Kidney (tissue), 14 donors: ENCODE data around the gene FAM107B. TPM values are rescaled to one million over a fixed set of nuclear protein-coding genes. Genes with fewer than 3 reads are reported as not detected.

ENCODE experiments used
- DNase-seq, 5 donors: peaks; one replicate each; pipeline ENCODE4 v3.0.0-alpha.2; 2013 to 2020
- FAIRE-seq: peaks from 2 replicates; lab custom pipeline; 2012; peaks lifted over from hg19 to GRCh38; lab: Jason Lieb, UNC
- H3K27ac ChIP-seq, 2 donors: one replicate each; pipeline ENCODE4 v1.7.0; 2013; ENCODE audit warnings: low read depth in 2 of 2, low read length in 2 of 2, inconsistent platforms in 1 of 2
- H3K27me3 ChIP-seq: one replicate; pipeline ENCODE4 v1.7.1; 2013; ENCODE audit warnings: low read length, inconsistent platforms; ENCODE audit not compliant: control insufficient read depth, insufficient read depth
- H3K36me3 ChIP-seq, 3 donors: one replicate each; pipeline versions ENCODE4 v1.7.0 to v1.7.1; 2013; ENCODE audit warnings: low read length in 3 of 3, control low read depth in 1 of 3, inconsistent platforms in 1 of 3; ENCODE audit not compliant: insufficient read depth in 3 of 3, control insufficient read depth in 2 of 3
- H3K4me1 ChIP-seq, 3 donors: one replicate each; pipeline versions ENCODE4 v1.7.0 to v1.7.1; 2013; ENCODE audit warnings: low read length in 3 of 3, inconsistent platforms in 1 of 3, low read depth in 1 of 3; ENCODE audit not compliant: control insufficient read depth in 2 of 3, insufficient read depth in 2 of 3
- H3K4me3 ChIP-seq, 3 donors: one replicate each; pipeline versions ENCODE4 v1.7.0 to v1.8.1; 2013; ENCODE audit warnings: low read length in 3 of 3, control low read depth in 1 of 3, inconsistent platforms in 1 of 3
- H3K9ac ChIP-seq, 3 donors: one replicate each; pipeline versions ENCODE4 v1.7.0 to v1.7.1; 2013; ENCODE audit warnings: low read length in 3 of 3, control low read depth in 1 of 3, inconsistent platforms in 1 of 3
- H3K9me3 ChIP-seq, 3 donors: one replicate each; pipeline versions ENCODE4 v1.7.0 to v1.7.1; 2013; ENCODE audit warnings: low read length in 3 of 3, control low read depth in 1 of 3, inconsistent platforms in 1 of 3; ENCODE audit not compliant: control insufficient read depth in 2 of 3, insufficient read depth in 1 of 3
- intact Hi-C: fragments of 100-400 bp; cut with DNase I; formaldehyde crosslinking; loops from one replicate; pipeline ENCODE4 v1.11.1; 2022
- polyA plus RNA-seq: library from polyadenylated mRNA; stranded (reverse); fragments of 350-450 nt; fragmentation: Illumina TruSeq; extraction: RNeasy Lipid Tissue Mini Kit (QIAGEN cat#74804); gene quantifications from one replicate; pipeline ENCODE4 v1.2.3, GENCODE V29; 2014; ENCODE audit warnings: low read depth, low replicate concordance; ENCODE audit not compliant: insufficient read depth
- total RNA-seq: library from RNA; stranded (reverse); fragmentation: NEBNext Ultra II Directional; extraction: Animal tissue kit (Norgen Biotek cat#: 25700); gene quantifications from one replicate; pipeline ENCODE4 v1.2.1, GENCODE V29; 2021
- TF ChIP-seq, protein P1 (sequence below): IDR thresholded peaks from 3 replicates; pipeline ENCODE4 v1.5.1; 2012; ENCODE audit warnings: mild to moderate bottlenecking, moderate library complexity, borderline replicate concordance; ENCODE audit not compliant: insufficient read depth; ENCODE audit errors: extremely low read depth
- donor health status: control.
- donor health status: control.
- donor health status: control.
- donor health status: control.
- donor health status: control.
- donor health status: DM: yes; HTN: yes; CAD: no.
- donor health status: Normal renal cell carcinoma (clear cell type).

FAM107B gene
- total and polyA plus RNA-seq, 2 donors from 2014 or later = 105 to 122 TPM

DNA sequence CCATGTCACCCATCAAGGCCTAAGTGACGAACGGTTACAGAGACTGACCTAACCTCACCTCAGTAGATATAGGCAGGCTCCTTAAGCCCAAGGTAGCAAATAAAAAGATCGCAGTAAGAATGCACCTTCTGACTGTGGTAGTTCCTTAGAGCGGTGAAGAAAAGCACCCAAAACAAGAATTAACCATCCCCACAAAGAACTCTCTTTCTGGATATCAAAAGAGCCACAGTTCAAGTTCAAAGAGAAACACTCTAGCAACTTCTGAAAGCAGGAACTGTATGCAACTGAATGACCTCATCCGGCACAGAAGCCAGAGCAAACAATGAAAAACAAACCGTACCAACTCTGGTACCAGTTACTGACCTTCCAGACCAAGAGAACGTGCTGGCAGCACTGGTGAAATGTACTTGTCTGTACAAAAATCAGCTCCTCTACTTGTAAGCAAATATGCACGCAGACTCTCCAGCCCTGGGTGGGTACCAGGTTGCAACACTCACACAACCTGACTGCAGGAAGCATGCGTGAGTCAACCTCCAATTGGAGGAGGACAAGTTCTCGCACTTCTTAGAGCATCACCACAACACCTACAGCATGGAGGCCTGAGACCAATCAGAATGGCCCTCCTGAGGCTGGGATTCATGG, 202.7 kb downstream of the FAM107B start:
- TF ChIP-seq, protein P1, sequence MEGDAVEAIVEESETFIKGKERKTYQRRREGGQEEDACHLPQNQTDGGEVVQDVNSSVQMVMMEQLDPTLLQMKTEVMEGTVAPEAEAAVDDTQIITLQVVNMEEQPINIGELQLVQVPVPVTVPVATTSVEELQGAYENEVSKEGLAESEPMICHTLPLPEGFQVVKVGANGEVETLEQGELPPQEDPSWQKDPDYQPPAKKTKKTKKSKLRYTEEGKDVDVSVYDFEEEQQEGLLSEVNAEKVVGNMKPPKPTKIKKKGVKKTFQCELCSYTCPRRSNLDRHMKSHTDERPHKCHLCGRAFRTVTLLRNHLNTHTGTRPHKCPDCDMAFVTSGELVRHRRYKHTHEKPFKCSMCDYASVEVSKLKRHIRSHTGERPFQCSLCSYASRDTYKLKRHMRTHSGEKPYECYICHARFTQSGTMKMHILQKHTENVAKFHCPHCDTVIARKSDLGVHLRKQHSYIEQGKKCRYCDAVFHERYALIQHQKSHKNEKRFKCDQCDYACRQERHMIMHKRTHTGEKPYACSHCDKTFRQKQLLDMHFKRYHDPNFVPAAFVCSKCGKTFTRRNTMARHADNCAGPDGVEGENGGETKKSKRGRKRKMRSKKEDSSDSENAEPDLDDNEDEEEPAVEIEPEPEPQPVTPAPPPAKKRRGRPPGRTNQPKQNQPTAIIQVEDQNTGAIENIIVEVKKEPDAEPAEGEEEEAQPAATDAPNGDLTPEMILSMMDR = no peak
- intact Hi-C loops = no loop called here
- no peak overlapping the region for H3K4me3 ChIP-seq

DNA sequence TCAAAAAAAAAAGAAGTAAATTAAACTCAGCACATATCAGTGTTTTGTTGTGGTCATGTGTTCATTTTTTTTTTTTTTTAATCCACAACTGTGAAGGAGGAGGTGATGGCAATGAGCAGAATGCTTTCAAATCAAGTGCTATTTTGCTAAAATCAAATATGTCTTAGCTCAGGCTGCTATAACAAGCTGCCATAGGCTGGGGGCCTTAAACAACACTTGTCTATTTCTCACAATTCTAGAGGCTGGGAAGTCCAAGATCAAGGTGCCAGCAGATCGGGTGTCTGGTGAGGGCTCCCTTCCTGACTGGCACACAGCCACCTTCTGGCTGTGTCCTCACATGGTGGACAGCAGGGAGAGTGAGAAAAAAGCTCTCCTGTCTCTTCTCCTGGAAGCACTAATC, 203.9 kb downstream of the FAM107B start:
- Histone ChIP-seq H3K36me3 (peaks cover 0 to 9% (median 2%) of the 10 kb centered on the region in 3 donors), H3K4me1 (peaks cover 0 to 18% (median 9%) of the 10 kb centered on the region in 3 donors), H3K9ac (no peak overlapping the region), H3K9me3 (no peaks in the 10 kb centered on the region), H3K27ac (no peak overlapping the region), H3K4me3 (no peak overlapping the region), H3K27me3 (no peaks in the 10 kb centered on the region)
- FAIRE-seq = no peak
- TF ChIP-seq, protein P1 = no peak
- no peak for DNase-seq
- intact Hi-C loops = no loop called here

More for the DNA sequence above, 202.7 kb downstream of the FAM107B start:
- FAIRE-seq (no peak), DNase-seq (peak in 1 of 5 donors; percentile 79)
- H3K4me1 ChIP-seq = peaks cover 0 to 15% (median 9%) of the 10 kb centered on the region in 3 donors
- peaks cover 0 to 4% (median 0%) of the 10 kb centered on the region in 3 donors for H3K36me3 ChIP-seq
- no peak overlapping the region for H3K27ac ChIP-seq
- H3K9ac ChIP-seq = no peak overlapping the region
- H3K9me3 ChIP-seq = no peaks in the 10 kb centered on the region
- H3K27me3 ChIP-seq = no peaks in the 10 kb centered on the region

DNA sequence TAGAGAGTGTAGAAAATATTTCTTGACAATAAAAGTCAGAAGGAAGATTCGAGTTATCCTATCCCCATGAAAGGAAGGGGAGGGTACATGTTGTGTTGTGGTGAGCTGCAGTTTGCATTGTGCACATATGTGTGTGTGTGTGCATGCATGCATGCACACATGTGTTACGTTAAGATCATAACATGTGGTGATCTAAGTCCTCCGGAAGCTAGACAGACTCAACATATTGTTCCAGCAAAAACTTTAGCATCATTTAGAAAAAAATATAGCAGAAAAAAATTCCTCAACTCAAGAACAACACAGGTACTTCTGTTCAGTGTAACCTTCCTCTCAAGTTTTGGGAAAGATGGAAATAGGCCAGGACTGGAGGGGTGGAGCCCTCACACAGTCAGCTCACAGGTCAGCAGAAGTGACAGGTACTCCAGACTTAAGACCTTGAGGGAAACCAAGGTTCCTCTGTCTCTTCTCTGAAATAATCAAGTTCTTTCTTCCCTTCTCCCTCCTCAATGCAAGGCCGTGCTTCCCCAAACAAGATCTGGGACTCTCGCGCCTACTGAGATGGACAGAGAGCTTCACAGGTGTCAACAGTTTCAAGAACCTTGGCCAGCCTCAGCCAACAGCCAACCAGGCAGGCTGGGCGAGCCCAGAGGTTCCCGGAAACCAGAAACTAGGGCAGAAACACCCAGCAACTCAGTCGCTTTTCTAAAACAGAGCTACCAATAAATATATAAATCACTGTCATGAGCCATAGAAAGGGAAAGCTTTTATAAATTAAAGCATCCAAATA, 205.2 kb downstream of the FAM107B start:
- Histone ChIP-seq H3K4me1 (peaks cover 0 to 22% (median 9%) of the 10 kb centered on the region in 3 donors), H3K9me3 (no peaks in the 10 kb centered on the region), H3K9ac (no peak overlapping the region), H3K27ac (no peak overlapping the region), H3K36me3 (peaks cover 0 to 9% (median 2%) of the 10 kb centered on the region in 3 donors), H3K4me3 (no peak overlapping the region), H3K27me3 (no peaks in the 10 kb centered on the region)
- intact Hi-C loops = no loop called here
- FAIRE-seq = no peak
- no peak for DNase-seq
- TF ChIP-seq, protein P1 = no peak
